Trophoblast cell (in vitro differentiated cells and primary cell): Measurements from ENCODE around the gene SSH2.
A peak's percentile ranks its signal among the peaks of the same experiment; 100 is the strongest.

Experiments
- DNase-seq, 2 donors: peaks; one replicate each; pipeline ENCODE4 v3.0.0-alpha.2; 2016
- H2AFZ ChIP-seq: 2 replicates; pipeline ENCODE4 v1.6.1; 2013; ENCODE audit warnings: low read length, moderate library complexity, mild to moderate bottlenecking; ENCODE audit not compliant: insufficient read depth, poor library complexity
- H2AK5ac ChIP-seq: 2 replicates; pipeline ENCODE4 v1.6.1; 2013; ENCODE audit warnings: mild to moderate bottlenecking, low read length
- H2BK120ac ChIP-seq: 2 replicates; pipeline ENCODE4 v1.6.1; 2013; ENCODE audit warnings: low read length, mild to moderate bottlenecking, moderate library complexity; ENCODE audit not compliant: insufficient read depth, poor library complexity
- H2BK12ac ChIP-seq: 2 replicates; pipeline ENCODE4 v1.6.1; 2013; ENCODE audit warnings: mild to moderate bottlenecking, low read length, moderate library complexity
- H2BK5ac ChIP-seq: 2 replicates; pipeline ENCODE4 v1.6.1; 2013; ENCODE audit warnings: low read length, low read depth, moderate library complexity, mild to moderate bottlenecking; ENCODE audit not compliant: poor library complexity
- H3K14ac ChIP-seq: 2 replicates; pipeline ENCODE4 v1.6.1; 2013; ENCODE audit warnings: mild to moderate bottlenecking, low read length
- H3K18ac ChIP-seq: 2 replicates; pipeline ENCODE4 v1.6.1; 2013; ENCODE audit warnings: mild to moderate bottlenecking, low read length
- H3K23ac ChIP-seq: 2 replicates; pipeline ENCODE4 v1.6.1; 2013; ENCODE audit warnings: low read length
- H3K27ac ChIP-seq: 2 replicates; pipeline ENCODE4 v1.5.1; 2013; ENCODE audit warnings: low read depth, mild to moderate bottlenecking, inconsistent platforms, low read length, moderate library complexity
- H3K27me3 ChIP-seq: 2 replicates; pipeline ENCODE4 v1.6.1; 2013; ENCODE audit warnings: inconsistent platforms, mild to moderate bottlenecking, low read length, moderate library complexity; ENCODE audit not compliant: insufficient read depth
- H3K36me3 ChIP-seq, 2 experiments: 1 replicate in 1 of 2; 2 replicates in 1 of 2; pipeline ENCODE4 v1.6.1; 2013; ENCODE audit warnings: low read length in 2 of 2, mild to moderate bottlenecking in 2 of 2, moderate library complexity in 1 of 2; ENCODE audit not compliant: insufficient read depth in 2 of 2, control insufficient read depth in 1 of 2
- H3K4ac ChIP-seq: 2 replicates; pipeline ENCODE4 v1.6.1; 2013; ENCODE audit warnings: low read depth, mild to moderate bottlenecking, low read length, moderate library complexity
- H3K4me1 ChIP-seq, 2 experiments: 1 replicate in 1 of 2; 2 replicates in 1 of 2; pipeline ENCODE4 v1.6.1; 2013; ENCODE audit warnings: low read length in 2 of 2, mild to moderate bottlenecking in 2 of 2, moderate library complexity in 1 of 2; ENCODE audit not compliant: insufficient read depth in 2 of 2, control insufficient read depth in 1 of 2
- H3K4me2 ChIP-seq: 2 replicates; pipeline ENCODE4 v1.6.1; 2013; ENCODE audit warnings: inconsistent platforms, mild to moderate bottlenecking, low read length, moderate library complexity
- H3K4me3 ChIP-seq: 2 replicates; pipeline ENCODE4 v1.5.1; 2013; ENCODE audit warnings: mild to moderate bottlenecking, low read depth, low read length, inconsistent platforms
- H3K79me1 ChIP-seq: one replicate; pipeline ENCODE4 v1.6.1; 2013; ENCODE audit warnings: low read length
- H3K79me2 ChIP-seq: 2 replicates; pipeline ENCODE4 v1.6.1; 2013; ENCODE audit warnings: low read length, mild to moderate bottlenecking; ENCODE audit not compliant: control insufficient read depth, insufficient read depth, poor library complexity
- H3K9ac ChIP-seq: 2 replicates; pipeline ENCODE4 v1.6.1; 2013; ENCODE audit warnings: mild to moderate bottlenecking, low read length
- H3K9me3 ChIP-seq: 2 replicates; pipeline ENCODE4 v1.6.1; 2013; ENCODE audit warnings: low read depth, mild to moderate bottlenecking, control low read depth, inconsistent platforms, low read length; ENCODE audit not compliant: insufficient read depth
- H4K12ac ChIP-seq: 2 replicates; pipeline ENCODE4 v1.6.1; 2013; ENCODE audit warnings: low read depth, mild to moderate bottlenecking, low read length, moderate library complexity
- H4K8ac ChIP-seq: 2 replicates; pipeline ENCODE4 v1.6.1; 2013; ENCODE audit warnings: low read depth, mild to moderate bottlenecking, low read length, moderate library complexity
- H4K91ac ChIP-seq: one replicate; pipeline ENCODE4 v1.6.1; 2013; ENCODE audit warnings: low read depth, mild to moderate bottlenecking, low read length, moderate library complexity
- WGBS: extraction: QIAGEN DNeasy Blood & Tissue Kit; methylation state at CpG from one replicate; pipeline ENCODE4 v1.1.7; 2013; ENCODE audit warnings: missing lambda C conversion rate; ENCODE audit not compliant: insufficient read length, insufficient coverage; ENCODE audit errors: extremely low coverage; 5-methylcytosine and 5-hydroxymethylcytosine counted together

The SSH2 gene

GRCh38 chr17:29713626-29714025, 216.4 kb downstream of the SSH2 start:
- Histone ChIP-seq H3K79me1 (peaks cover 33% of the 10 kb centered on the region), H3K27me3 (no peaks in the 10 kb centered on the region), H4K8ac (no peak overlapping the region), H3K36me3 (no peaks in the 10 kb centered on the region), H2BK120ac (peak overlapping the region; percentile 29), H3K9ac (no peak overlapping the region), H3K18ac (peak overlapping the region; percentile 60), H3K23ac (no peak overlapping the region), H2BK12ac (peak overlapping the region; percentile 64), H3K9me3 (no peaks in the 10 kb centered on the region), H3K4me2 (no peak overlapping the region), H4K91ac (peak overlapping the region; percentile 56), H3K27ac (peak overlapping the region; percentile 73), H4K12ac (no peak overlapping the region), H3K4me3 (no peak overlapping the region), H3K4me1 (peaks cover 13 to 21% of the 10 kb centered on the region in 2 experiments), H3K14ac (peak overlapping the region; percentile 50), H3K4ac (peak overlapping the region; percentile 19), H2AK5ac (no peak overlapping the region), H2AFZ (no peak overlapping the region), H2BK5ac (peak overlapping the region; percentile 38), H3K79me2 (peaks cover 4% of the 10 kb centered on the region)
- DNase-seq = peak in 1 of 2 donors; percentile 36

- Histone ChIP-seq H3K14ac (peak overlapping the region; percentile 97), H3K27ac (peak overlapping the region; percentile 100), H4K8ac (peak overlapping the region; percentile 84), H3K79me1 (peaks cover 36% of the 10 kb centered on the region), H3K9me3 (no peaks in the 10 kb centered on the region), H3K4me2 (peak overlapping the region; percentile 24), H3K79me2 (peaks cover 4% of the 10 kb centered on the region), H3K4me1 (peaks cover 9 to 16% of the 10 kb centered on the region in 2 experiments), H3K18ac (peak overlapping the region; percentile 96), H2BK5ac (peak overlapping the region; percentile 100), H2BK120ac (peak overlapping the region; percentile 100), H2AFZ (no peak overlapping the region), H4K91ac (peak overlapping the region; percentile 99), H3K9ac (no peak overlapping the region), H3K36me3 (no peaks in the 10 kb centered on the region), H2AK5ac (peak overlapping the region; percentile 90), H2BK12ac (peak overlapping the region; percentile 98), H3K27me3 (no peaks in the 10 kb centered on the region), H3K23ac (no peak overlapping the region), H4K12ac (peak overlapping the region; percentile 69), H3K4ac (peak overlapping the region; percentile 91), H3K4me3 (no peak overlapping the region)
- peak; percentile 23 to 76 for DNase-seq
- no CpG with 5 or more reads among the region's 11 CpGs for WGBS
Observed at GRCh38 chr17:29711588-29712385, 218.2 kb downstream of the SSH2 start.

GRCh38 chr17:29710891-29711418, 219.1 kb downstream of the SSH2 start:
- no peaks in the 10 kb centered on the region for H3K27me3 ChIP-seq
- no peak overlapping the region for H4K91ac ChIP-seq
- H4K12ac ChIP-seq = no peak overlapping the region
- no peaks in the 10 kb centered on the region for H3K36me3 ChIP-seq
- peaks cover 11 to 18% of the 10 kb centered on the region in 2 experiments for H3K4me1 ChIP-seq
- no peak overlapping the region for H3K23ac ChIP-seq
- H2AK5ac ChIP-seq = no peak overlapping the region
- H2BK12ac ChIP-seq = no peak overlapping the region
- no peak overlapping the region for H2BK5ac ChIP-seq
- no peak overlapping the region for H2BK120ac ChIP-seq
- no peak overlapping the region for H3K18ac ChIP-seq
- peaks cover 38% of the 10 kb centered on the region for H3K79me1 ChIP-seq
- H3K14ac ChIP-seq = no peak overlapping the region
- no CpG with 5 or more reads among the region's 5 CpGs for WGBS
- H3K4me3 ChIP-seq = no peak overlapping the region
- no peaks in the 10 kb centered on the region for H3K9me3 ChIP-seq
- H3K4ac ChIP-seq = no peak overlapping the region
- H3K79me2 ChIP-seq = peaks cover 4% of the 10 kb centered on the region
- H4K8ac ChIP-seq = no peak overlapping the region
- H3K9ac ChIP-seq = no peak overlapping the region
- peak overlapping the region; percentile 100 for H3K27ac ChIP-seq
- H3K4me2 ChIP-seq = no peak overlapping the region
- H2AFZ ChIP-seq = no peak overlapping the region
- peak; percentile 99 to 100 for DNase-seq

GRCh38 chr17:29710520-29710884, 219.5 kb downstream of the SSH2 start:
- WGBS = no CpG with 5 or more reads among the region's 1 CpG
- H3K27ac ChIP-seq = peak overlapping the region; percentile 99

More at GRCh38 chr17:29710520-29710884, 219.5 kb downstream of the SSH2 start:
- H3K9me3 ChIP-seq = no peaks in the 10 kb centered on the region
- no peak overlapping the region for H3K4ac ChIP-seq
- peak overlapping the region; percentile 97 for H2BK120ac ChIP-seq
- H4K12ac ChIP-seq = no peak overlapping the region
- peak overlapping the region; percentile 73 for H4K91ac ChIP-seq
- H2BK5ac ChIP-seq = peak overlapping the region; percentile 98
- H3K4me1 ChIP-seq = peaks cover 11 to 18% of the 10 kb centered on the region in 2 experiments
- H3K79me2 ChIP-seq = peaks cover 4% of the 10 kb centered on the region
- H3K27me3 ChIP-seq = no peaks in the 10 kb centered on the region
- peaks cover 38% of the 10 kb centered on the region for H3K79me1 ChIP-seq
- H3K14ac ChIP-seq = peak overlapping the region; percentile 87
- H3K36me3 ChIP-seq = no peaks in the 10 kb centered on the region
- H2AFZ ChIP-seq = no peak overlapping the region
- H3K23ac ChIP-seq = no peak overlapping the region
- DNase-seq = peak in 1 of 2 donors; percentile 15
- no peak overlapping the region for H2AK5ac ChIP-seq
- no peak overlapping the region for H3K18ac ChIP-seq
- H3K4me2 ChIP-seq = no peak overlapping the region
- no peak overlapping the region for H3K9ac ChIP-seq
- no peak overlapping the region for H3K4me3 ChIP-seq
- H2BK12ac ChIP-seq = peak overlapping the region; percentile 92
- H4K8ac ChIP-seq = no peak overlapping the region
